Kidney (tissue), 14 donors: ENCODE measurements around the gene CHST1. TPM values are rescaled to one million over a fixed set of nuclear protein-coding genes. Genes with fewer than 3 reads are reported as not detected.

ENCODE experiments used
- DNase-seq, 5 donors: peaks; one replicate each; pipeline ENCODE4 v3.0.0-alpha.2; 2013 to 2020
- FAIRE-seq: peaks from 2 replicates; lab custom pipeline; 2012; peaks lifted over from hg19 to GRCh38; lab: Jason Lieb, UNC
- H3K27ac ChIP-seq, 2 donors: one replicate each; pipeline ENCODE4 v1.7.0; 2013; ENCODE audit warnings: low read depth in 2 of 2, low read length in 2 of 2, inconsistent platforms in 1 of 2
- H3K27me3 ChIP-seq: one replicate; pipeline ENCODE4 v1.7.1; 2013; ENCODE audit warnings: low read length, inconsistent platforms; ENCODE audit not compliant: control insufficient read depth, insufficient read depth
- H3K36me3 ChIP-seq, 3 donors: one replicate each; pipeline versions ENCODE4 v1.7.0 to v1.7.1; 2013; ENCODE audit warnings: low read length in 3 of 3, control low read depth in 1 of 3, inconsistent platforms in 1 of 3; ENCODE audit not compliant: insufficient read depth in 3 of 3, control insufficient read depth in 2 of 3
- H3K4me1 ChIP-seq, 3 donors: one replicate each; pipeline versions ENCODE4 v1.7.0 to v1.7.1; 2013; ENCODE audit warnings: low read length in 3 of 3, inconsistent platforms in 1 of 3, low read depth in 1 of 3; ENCODE audit not compliant: control insufficient read depth in 2 of 3, insufficient read depth in 2 of 3
- H3K4me3 ChIP-seq, 3 donors: one replicate each; pipeline versions ENCODE4 v1.7.0 to v1.8.1; 2013; ENCODE audit warnings: low read length in 3 of 3, control low read depth in 1 of 3, inconsistent platforms in 1 of 3
- H3K9ac ChIP-seq, 3 donors: one replicate each; pipeline versions ENCODE4 v1.7.0 to v1.7.1; 2013; ENCODE audit warnings: low read length in 3 of 3, control low read depth in 1 of 3, inconsistent platforms in 1 of 3
- H3K9me3 ChIP-seq, 3 donors: one replicate each; pipeline versions ENCODE4 v1.7.0 to v1.7.1; 2013; ENCODE audit warnings: low read length in 3 of 3, control low read depth in 1 of 3, inconsistent platforms in 1 of 3; ENCODE audit not compliant: control insufficient read depth in 2 of 3, insufficient read depth in 1 of 3
- CTCF ChIP-seq: IDR thresholded peaks from 3 replicates; pipeline ENCODE4 v1.5.1; 2012; ENCODE audit warnings: mild to moderate bottlenecking, moderate library complexity, borderline replicate concordance; ENCODE audit not compliant: insufficient read depth; ENCODE audit errors: extremely low read depth
- intact Hi-C: fragments of 100-400 bp; cut with DNase I; formaldehyde crosslinking; loops from one replicate; pipeline ENCODE4 v1.11.1; 2022
- polyA plus RNA-seq: library from polyadenylated mRNA; stranded (reverse); fragments of 350-450 nt; fragmentation: Illumina TruSeq; extraction: RNeasy Lipid Tissue Mini Kit (QIAGEN cat#74804); gene quantifications from one replicate; pipeline ENCODE4 v1.2.3, GENCODE V29; 2014; ENCODE audit warnings: low read depth, low replicate concordance; ENCODE audit not compliant: insufficient read depth
- total RNA-seq: library from RNA; stranded (reverse); fragmentation: NEBNext Ultra II Directional; extraction: Animal tissue kit (Norgen Biotek cat#: 25700); gene quantifications from one replicate; pipeline ENCODE4 v1.2.1, GENCODE V29; 2021
- donor health status: control.
- donor health status: control.
- donor health status: control.
- donor health status: control.
- donor health status: control.
- donor health status: DM: yes; HTN: yes; CAD: no.
- donor health status: Normal renal cell carcinoma (clear cell type).

CHST1 gene
- total and polyA plus RNA-seq, 2 donors from 2014 or later = 2.8 to 2.9 TPM

GRCh38 chr11:45662665-45663485 lies 2.5 kb downstream of the CHST1 start:
- no peak for TF ChIP-seq CTCF
- Histone ChIP-seq H3K27ac (no peak overlapping the region), H3K4me3 (no peak overlapping the region), H3K27me3 (peaks cover 9% of the 10 kb centered on the region), H3K9ac (no peak overlapping the region), H3K9me3 (no peaks in the 10 kb centered on the region), H3K36me3 (no peaks in the 10 kb centered on the region), H3K4me1 (peaks cover 0 to 12% (median 0%) of the 10 kb centered on the region in 3 donors)
- intact Hi-C loops = no loop called here
- DNase-seq = peak in 4 of 5 donors; percentile 46 to 89 (median 62)
- FAIRE-seq = no peak

GRCh38 chr11:45662096-45662664 lies 3.2 kb downstream of the CHST1 start:
- Histone ChIP-seq H3K9ac (no peak overlapping the region), H3K4me3 (no peak overlapping the region), H3K4me1 (peaks cover 0 to 12% (median 0%) of the 10 kb centered on the region in 3 donors), H3K9me3 (no peaks in the 10 kb centered on the region), H3K36me3 (no peaks in the 10 kb centered on the region), H3K27ac (no peak overlapping the region), H3K27me3 (peaks cover 9% of the 10 kb centered on the region)
- DNase-seq = peak in 1 of 5 donors; percentile 39
- no peak for FAIRE-seq
- intact Hi-C loops = no loop called here
- no peak for TF ChIP-seq CTCF

GRCh38 chr11:45661439-45662055 lies 3.9 kb downstream of the CHST1 start:
- FAIRE-seq (no peak), DNase-seq (peak in 1 of 5 donors; percentile 50)
- peaks cover 9% of the 10 kb centered on the region for H3K27me3 ChIP-seq
- intact Hi-C loops = no loop called here
- H3K36me3 ChIP-seq = no peaks in the 10 kb centered on the region
- H3K4me3 ChIP-seq = no peak overlapping the region
- peaks cover 0 to 12% (median 0%) of the 10 kb centered on the region in 3 donors for H3K4me1 ChIP-seq
- no peak for TF ChIP-seq CTCF
- H3K9me3 ChIP-seq = no peaks in the 10 kb centered on the region
- no peak overlapping the region for H3K27ac ChIP-seq
- H3K9ac ChIP-seq = no peak overlapping the region
